Tongue (tissue), 2 donors: ENCODE data around the gene POU6F2. TPM values are rescaled to one million over a fixed set of nuclear protein-coding genes. Genes with fewer than 3 reads are reported as not detected.

Experiments used
- DNase-seq: peaks from one replicate; pipeline ENCODE4 v3.0.0-alpha.2; 2015
- total RNA-seq: library from RNA; depleted of rRNA; stranded (reverse); fragments of >200 nt; gene quantifications from one replicate; pipeline ENCODE4 v1.2.3, GENCODE V29; 2014

Gene POU6F2
- total RNA-seq, 1 donor from 2014 or later, result not detected

GRCh38 chr7:39130857-39131526, 153.3 kb downstream of the POU6F2 start:
- peak; percentile 33 for DNase-seq

GRCh38 chr7:39132306-39132705, 154.6 kb downstream of the POU6F2 start:
- DNase-seq, result no peak

- DNase-seq, result peak; percentile 73
Measured at GRCh38 chr7:39133088-39133487, 155.4 kb downstream of the POU6F2 start.

- no peak for DNase-seq
Measured at GRCh38 chr7:39137480-39137879, 159.8 kb downstream of the POU6F2 start.

- no peak for DNase-seq
Measured at GRCh38 chr7:39142750-39143149, 165.0 kb downstream of the POU6F2 start.

- DNase-seq, result no peak
Measured at GRCh38 chr7:39144420-39144819, 166.7 kb downstream of the POU6F2 start.

- no peak for DNase-seq
Measured at GRCh38 chr7:39145283-39145682, 167.6 kb downstream of the POU6F2 start.

- DNase-seq, result no peak
Measured at GRCh38 chr7:39145935-39146334, 168.2 kb downstream of the POU6F2 start.

GRCh38 chr7:39152701-39153100, 175.0 kb downstream of the POU6F2 start:
- DNase-seq, result no peak

GRCh38 chr7:39153113-39153512, 175.4 kb downstream of the POU6F2 start:
- no peak for DNase-seq

- DNase-seq, result no peak
Measured at GRCh38 chr7:39153647-39154046, 175.9 kb downstream of the POU6F2 start.

- DNase-seq, result no peak
Measured at GRCh38 chr7:39154815-39155214, 177.1 kb downstream of the POU6F2 start.

- no peak for DNase-seq
Measured at GRCh38 chr7:39158367-39158766, 180.7 kb downstream of the POU6F2 start.

- no peak for DNase-seq
Measured at GRCh38 chr7:39161903-39162302, 184.2 kb downstream of the POU6F2 start.

- DNase-seq, result no peak
Measured at GRCh38 chr7:39164887-39165286, 187.2 kb downstream of the POU6F2 start.

GRCh38 chr7:39168403-39169098, 190.8 kb downstream of the POU6F2 start:
- no peak for DNase-seq

- no peak for DNase-seq
Measured at GRCh38 chr7:39172137-39172536, 194.4 kb downstream of the POU6F2 start.

GRCh38 chr7:39181398-39181797, 203.7 kb downstream of the POU6F2 start:
- DNase-seq, result no peak

- no peak for DNase-seq
Measured at GRCh38 chr7:39183796-39184195, 206.1 kb downstream of the POU6F2 start.

GRCh38 chr7:39184391-39184790, 206.7 kb downstream of the POU6F2 start:
- DNase-seq, result peak; percentile 6

GRCh38 chr7:39186131-39186530, 208.4 kb downstream of the POU6F2 start:
- no peak for DNase-seq

- no peak for DNase-seq
Measured at GRCh38 chr7:39186671-39187070, 209.0 kb downstream of the POU6F2 start.

GRCh38 chr7:39187130-39187529, 209.4 kb downstream of the POU6F2 start:
- DNase-seq, result no peak

- DNase-seq, result no peak
Measured at GRCh38 chr7:39192476-39192875, 214.8 kb downstream of the POU6F2 start.
